IPS-NIHi7 (cell line): ENCODE data around the gene VEZT.
"Not testable (repeated sequence)": the region's sequence is repeated elsewhere in the genome, so short reads cannot be mapped to it uniquely, and the experiment has no call there.

Experiments
- DNase-seq: peaks from one replicate; pipeline ENCODE4 v3.0.0; 2012; ENCODE audit warnings: mixed read lengths; ENCODE audit errors: extremely low spot score

Gene VEZT

DNA sequence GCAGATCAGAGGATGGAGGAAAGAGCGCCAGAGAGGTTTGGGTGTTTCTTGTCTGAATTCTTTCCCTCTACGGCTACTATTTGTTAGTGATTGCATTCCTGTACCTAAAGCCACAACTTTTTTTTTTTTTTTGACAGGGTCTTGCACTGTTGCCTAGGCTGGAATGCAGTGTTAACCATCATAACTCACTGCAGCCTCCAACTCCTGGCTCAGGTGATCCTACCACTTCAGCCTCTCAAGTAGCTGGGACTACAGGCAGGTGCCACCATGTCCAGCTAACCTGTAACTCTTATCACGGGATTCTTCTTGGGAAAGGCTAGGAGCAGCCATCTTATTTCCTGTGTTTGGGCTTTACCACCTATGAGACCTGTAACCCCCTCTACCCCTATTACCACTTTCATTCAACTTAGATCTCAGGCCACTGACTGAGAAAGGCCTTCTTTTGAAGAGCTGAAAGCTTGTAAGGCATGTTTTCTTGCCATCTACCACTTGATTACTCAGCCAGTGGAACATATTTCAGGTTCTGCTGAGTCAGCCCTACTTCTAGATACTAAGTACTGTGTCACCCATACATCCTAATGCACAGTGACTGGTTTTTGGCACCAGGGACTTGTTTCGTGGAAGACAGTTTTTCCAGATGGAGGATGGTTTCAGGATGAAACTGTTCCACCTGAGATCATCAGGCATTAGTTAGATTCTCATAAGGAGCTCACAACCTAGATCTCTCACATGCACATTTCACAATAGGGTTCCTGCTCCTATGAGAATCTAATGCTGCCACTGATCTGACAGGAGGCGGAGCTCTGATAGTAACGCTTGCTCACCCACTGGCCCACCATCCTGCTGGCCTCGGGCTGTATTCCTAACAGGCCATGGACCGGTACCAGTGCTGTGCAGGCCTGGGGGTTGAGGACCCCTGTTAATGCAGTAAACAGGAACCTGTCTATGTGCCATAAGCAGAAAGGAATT lies 6.9 kb downstream of the VEZT start:
- no peak for DNase-seq

- no peak for DNase-seq
Measured at GRCh38 chr12:95225645-95226212, 8.1 kb downstream of the VEZT start.

DNA sequence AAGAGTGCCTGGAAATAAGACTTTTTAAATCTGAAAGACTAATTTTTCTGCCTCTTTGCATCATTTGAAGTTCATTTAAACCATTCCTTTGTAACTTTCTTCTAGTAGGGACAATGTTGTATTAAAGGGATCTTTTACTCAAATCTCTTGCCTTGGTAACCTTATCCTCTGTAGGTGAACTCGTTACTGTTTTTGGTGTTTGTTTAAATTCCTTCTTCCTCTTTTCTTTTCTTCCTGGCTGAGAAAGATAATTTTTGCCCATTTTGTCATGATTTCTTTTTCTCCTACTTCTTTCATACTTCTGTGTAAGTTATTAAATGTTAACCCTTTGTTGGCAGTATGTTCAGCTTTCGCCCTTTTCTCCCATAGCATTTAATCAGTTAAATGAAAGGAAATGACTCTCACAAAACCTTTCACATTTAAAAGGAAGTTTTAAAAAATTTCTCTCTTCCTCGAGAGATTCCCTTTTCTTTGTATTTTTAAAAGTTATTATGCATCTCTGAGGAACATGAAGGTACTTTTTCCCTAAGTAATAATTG lies 10.3 kb downstream of the VEZT start:
- no peak for DNase-seq

GRCh38 chr12:95228617-95229016 lies 11.0 kb downstream of the VEZT start:
- DNase-seq, result no peak

DNA sequence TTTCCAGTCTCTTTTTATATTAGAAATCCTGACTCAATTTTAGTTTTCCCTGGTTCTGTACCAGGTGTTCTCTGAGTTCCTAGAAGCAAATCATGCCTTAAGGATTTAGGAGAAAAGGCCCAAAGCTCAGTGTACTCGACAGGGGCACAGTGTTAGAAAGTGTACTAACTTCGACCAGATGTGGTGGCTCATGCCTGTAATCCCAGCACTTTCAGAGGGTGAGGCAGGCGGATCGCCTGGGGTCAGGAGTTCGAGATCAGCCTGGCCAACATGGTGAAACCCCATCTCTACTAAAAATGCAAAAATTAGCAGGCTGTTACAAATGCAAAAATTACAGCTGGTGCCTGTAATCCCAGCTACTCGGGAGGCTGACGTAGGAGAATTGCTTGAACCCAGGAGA lies 12.0 kb downstream of the VEZT start:
- no peak for DNase-seq

GRCh38 chr12:95230313-95230712 lies 12.7 kb downstream of the VEZT start:
- DNase-seq, result no peak

DNA sequence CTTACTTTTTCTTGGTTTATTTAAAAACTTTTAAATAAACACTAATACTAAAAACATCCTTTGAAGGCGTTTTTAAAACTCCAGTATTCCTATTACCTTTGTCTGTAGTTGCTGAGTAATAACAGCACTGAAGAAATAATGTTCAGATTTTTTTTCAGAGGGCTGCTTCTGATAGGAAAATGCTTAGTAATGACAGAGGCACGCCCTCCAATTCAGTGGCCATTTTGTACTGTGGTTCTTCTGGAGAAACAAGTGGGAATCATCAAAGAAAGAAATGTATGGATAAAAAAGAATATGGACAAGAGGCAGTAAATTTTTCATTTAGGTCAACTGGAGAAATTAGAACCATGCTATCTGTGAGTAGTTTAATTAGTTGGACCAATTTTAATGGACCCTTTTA lies 13.6 kb downstream of the VEZT start:
- no peak for DNase-seq

DNA sequence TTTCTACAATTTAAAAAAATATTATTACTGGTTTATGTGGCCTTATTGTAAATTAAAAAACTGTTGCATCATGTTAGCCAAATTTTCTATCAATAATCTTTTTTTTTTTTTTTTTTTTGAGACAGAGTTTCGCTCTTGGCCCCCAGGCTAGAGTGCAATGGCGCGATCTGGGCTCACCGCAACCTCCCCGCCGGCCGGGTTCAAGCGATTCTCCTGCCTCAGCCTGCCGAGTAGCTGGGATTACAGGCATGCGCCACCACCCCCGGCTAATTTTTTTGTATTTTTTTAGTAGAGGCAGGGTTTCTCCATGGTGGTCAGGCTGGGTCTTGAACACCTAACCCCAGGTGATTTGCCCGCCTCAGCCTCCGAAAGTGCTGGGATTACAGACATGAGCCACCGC lies 16.6 kb downstream of the VEZT start:
- DNase-seq, result not testable (repeated sequence)

- DNase-seq, result not testable (repeated sequence)
Measured at GRCh38 chr12:95235621-95236020, 18.0 kb downstream of the VEZT start.

DNA sequence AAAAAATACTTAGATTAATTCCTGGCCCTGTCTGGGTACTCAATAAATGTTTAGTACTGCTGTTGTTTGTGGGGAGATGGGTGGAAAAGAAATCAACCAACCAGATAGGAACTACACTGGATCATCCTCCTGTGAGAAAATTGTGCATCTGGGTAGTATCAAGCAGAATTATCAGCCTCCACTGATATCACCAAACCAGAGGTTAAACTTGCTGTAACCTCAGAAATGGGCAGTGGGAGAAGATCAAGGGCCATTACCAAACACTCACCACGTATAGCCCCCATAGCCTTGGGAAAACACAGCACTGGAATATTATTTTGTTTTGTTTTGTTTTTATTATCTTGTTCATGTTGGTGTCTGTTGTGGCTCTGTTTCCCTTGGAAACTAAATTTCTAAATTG lies 19.7 kb downstream of the VEZT start:
- DNase-seq, result no peak

GRCh38 chr12:95238150-95238549 lies 20.5 kb downstream of the VEZT start:
- no peak for DNase-seq

GRCh38 chr12:95239216-95239615 lies 21.6 kb downstream of the VEZT start:
- no peak for DNase-seq

- not testable (repeated sequence) for DNase-seq
Measured at GRCh38 chr12:95239835-95240234, 22.2 kb downstream of the VEZT start.

- DNase-seq, result no peak
Measured at GRCh38 chr12:95240556-95240955, 22.9 kb downstream of the VEZT start.

- DNase-seq, result not testable (repeated sequence)
Measured at GRCh38 chr12:95241138-95241537, 23.5 kb downstream of the VEZT start.

DNA sequence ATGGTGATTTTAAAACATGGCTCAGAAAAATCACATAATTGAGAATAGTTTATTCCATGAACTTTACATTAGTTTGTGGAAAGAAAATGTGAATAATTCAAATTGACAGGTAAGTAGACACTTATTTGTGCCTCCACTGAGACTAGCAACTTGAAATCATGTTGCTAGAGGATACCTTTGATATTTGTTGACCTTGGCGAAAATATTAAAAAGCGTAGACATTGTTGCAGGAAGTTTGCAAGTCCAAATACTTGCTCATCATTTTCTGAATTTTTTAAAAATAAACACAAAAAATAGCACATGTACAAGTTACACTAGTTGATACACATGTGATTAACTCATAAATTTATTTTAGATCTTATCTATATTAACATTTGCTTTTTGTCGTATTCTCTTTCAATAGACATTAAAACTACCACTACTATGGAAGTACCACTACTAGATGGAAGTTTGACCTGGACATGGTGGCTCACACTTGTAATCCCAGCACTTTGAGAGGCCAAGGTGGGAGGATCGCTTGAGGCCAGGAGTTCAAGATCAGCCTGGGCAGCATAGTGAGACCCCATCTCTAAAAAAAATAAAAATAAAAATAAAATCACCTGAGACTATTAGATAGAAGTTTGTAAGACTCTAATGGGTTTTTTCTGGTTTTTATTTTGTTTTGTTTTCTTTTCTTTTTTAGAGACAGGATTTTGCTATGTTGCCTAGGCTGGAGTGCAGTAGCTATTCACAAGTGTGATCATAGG lies 24.3 kb downstream of the VEZT start:
- DNase-seq, result no peak

GRCh38 chr12:95243497-95244183 lies 26.0 kb downstream of the VEZT start:
- no peak for DNase-seq

DNA sequence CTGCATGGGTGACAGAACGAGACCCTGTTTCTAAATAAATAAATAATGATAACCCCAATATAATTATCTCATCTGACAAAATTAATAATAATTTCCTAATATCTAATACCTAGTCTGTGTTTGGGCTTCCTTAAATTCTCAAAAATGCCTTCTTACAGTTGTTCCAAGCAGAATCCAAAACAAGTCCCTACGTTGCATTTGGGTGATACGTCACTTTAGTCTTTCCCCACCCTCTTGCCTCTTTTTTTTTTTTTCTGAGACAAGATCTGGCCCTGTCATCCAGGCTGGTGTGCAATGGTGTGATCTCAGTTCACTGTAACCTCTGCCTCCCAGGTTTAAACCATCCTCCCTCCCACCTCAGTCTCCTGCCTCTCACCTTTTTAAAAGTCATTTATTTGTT lies 26.7 kb downstream of the VEZT start:
- no peak for DNase-seq

DNA sequence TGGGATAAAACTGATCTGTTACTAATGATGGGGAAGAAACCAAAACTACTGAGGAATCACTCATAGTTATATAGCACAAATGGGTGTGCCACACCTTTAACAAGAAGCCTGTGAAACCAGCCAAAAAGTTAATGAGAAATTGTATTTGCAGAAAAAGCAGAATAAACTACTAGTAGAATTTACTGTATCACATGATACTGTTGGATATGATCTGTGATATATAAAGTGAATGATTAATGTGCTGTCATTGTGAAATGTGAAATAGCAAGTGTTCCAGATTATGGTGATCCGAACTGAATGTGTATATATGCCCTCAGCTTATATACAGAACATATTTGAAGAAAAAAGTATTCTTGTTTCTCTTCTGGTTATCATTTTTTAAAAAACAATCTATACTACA lies 30.5 kb downstream of the VEZT start:
- DNase-seq, result no peak

DNA sequence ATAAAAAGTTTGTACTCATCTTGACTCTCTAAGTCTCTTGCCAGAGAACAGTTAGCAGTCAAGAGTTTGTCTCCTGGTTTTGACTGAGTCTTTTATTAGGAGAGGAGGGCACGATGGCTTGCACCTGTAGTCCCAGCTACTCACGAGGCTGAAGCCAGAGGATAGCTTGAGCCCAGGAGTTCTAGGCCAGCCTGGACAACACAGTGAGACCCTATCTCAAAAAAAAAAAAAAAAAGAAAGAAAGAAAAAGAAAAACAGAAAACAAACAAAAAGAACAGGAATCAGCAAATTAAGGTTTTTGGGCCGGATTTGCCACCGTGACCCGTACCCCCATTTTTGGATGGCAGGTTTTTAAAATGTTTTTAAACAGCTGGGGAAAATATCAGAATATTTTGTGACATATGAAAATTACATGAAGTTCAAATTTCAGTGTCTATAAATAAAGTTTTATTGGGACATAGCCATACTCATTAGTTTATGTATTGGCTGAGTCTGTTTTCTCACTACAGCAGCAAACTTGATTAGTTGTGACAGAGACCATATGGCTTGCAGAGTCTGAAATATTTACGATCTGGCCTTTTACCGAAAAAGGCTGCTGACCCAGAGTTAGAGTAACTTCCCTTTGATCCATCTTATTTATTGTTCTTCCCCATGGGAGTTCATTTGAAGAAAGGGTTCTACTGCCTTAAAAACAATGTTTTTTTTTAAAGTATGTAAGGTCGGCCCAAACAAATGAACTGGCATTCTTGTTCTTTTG lies 31.2 kb downstream of the VEZT start:
- no peak for DNase-seq

- no peak for DNase-seq
Measured at GRCh38 chr12:95253386-95253785, 35.8 kb downstream of the VEZT start.
